ENCODE data around the gene TOPAZ1.

TOPAZ1 gene

GRCh38 chr3:44248152-44248551 is 6.5 kb downstream of the TOPAZ1 start:
- FAIRE-seq = no peak

GRCh38 chr3:44252332-44252959 is 10.8 kb downstream of the TOPAZ1 start:
- FAIRE-seq = no peak

GRCh38 chr3:44259404-44259803 is 17.7 kb downstream of the TOPAZ1 start:
- FAIRE-seq = no peak

DNA sequence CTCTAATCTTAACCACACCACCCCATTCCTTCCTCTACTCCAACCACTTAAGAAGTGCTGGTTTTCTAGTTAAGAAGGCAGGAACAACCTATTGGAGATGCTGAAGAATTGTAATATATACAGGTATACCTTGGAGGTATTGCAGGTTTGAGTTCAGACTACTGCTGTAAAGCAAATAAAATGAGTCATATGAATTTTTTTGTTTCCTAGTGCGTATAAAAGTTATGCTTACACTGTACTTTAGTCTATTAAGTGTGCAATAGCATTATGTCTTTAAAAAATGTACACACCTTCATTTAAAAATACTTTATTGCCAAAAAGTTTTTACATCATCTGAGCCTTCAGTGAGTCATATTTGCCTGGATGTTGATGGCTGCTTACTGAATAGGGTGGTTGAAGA is 22.5 kb downstream of the TOPAZ1 start:
- no peak for FAIRE-seq

DNA sequence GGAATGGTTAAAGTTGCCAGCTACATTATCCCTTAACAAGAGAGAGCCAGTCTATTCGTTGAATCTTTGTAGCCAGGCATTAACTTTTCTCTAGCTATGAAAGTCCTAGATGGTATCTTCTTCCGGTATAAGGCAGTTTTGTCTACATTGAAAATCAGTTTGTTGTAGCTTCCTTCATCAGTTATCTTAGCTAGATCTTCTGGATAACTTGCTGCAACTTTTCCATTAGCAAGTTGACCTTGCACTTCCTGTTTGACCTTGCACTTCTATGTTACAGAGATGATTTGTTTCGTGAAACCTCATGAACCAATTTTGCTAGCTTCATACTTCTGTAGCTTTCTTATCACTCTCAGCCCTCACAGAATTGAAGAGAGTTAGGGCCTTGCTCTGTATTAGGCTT is 24.1 kb downstream of the TOPAZ1 start:
- FAIRE-seq = no peak

- no peak for FAIRE-seq
Observed at GRCh38 chr3:44272191-44272590, 30.5 kb downstream of the TOPAZ1 start.

DNA sequence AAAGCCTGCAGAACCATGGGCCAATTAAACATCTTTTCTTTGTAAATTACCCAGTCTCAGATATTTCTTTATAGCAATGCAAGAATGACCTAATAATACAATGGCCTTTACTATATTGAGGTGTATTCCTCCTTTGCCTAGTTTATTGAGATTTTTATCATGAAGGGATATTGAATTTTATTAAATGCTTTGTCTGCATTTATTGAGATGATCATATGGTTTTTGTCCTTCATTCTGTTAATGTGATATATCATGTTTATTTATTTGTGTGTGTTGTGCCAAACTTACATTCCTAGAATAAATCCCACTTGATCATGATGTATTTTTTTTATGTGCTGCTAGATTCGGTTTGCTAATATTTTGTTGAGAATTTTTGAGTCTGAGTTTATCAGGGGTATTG is 36.2 kb downstream of the TOPAZ1 start:
- FAIRE-seq = no peak

GRCh38 chr3:44280077-44280476 is 38.4 kb downstream of the TOPAZ1 start:
- FAIRE-seq = no peak

DNA sequence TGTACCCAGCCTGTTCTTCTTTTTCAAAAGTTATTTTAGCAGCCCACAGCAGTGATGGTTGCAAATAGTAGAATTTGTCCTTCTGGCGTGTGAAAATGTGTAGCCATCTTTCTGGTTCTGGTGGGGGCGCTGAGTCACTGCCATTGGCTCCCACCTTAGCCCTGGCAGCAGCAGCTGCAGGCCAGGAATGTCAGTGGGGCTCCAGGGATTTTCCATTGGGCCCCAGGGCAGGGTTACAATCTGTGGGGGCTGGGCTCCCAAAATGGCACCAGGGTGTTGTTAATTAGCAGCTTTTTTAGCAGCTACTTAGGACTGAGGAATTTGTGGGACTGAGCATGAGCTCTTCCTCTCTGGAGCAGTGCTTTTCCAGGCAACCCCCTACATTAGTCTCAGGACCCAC is 38.9 kb downstream of the TOPAZ1 start:
- FAIRE-seq = no peak

- FAIRE-seq = no peak
Observed at GRCh38 chr3:44284949-44285348, 43.3 kb downstream of the TOPAZ1 start.

- FAIRE-seq = no peak
Observed at GRCh38 chr3:44289882-44290462, 48.3 kb downstream of the TOPAZ1 start.

DNA sequence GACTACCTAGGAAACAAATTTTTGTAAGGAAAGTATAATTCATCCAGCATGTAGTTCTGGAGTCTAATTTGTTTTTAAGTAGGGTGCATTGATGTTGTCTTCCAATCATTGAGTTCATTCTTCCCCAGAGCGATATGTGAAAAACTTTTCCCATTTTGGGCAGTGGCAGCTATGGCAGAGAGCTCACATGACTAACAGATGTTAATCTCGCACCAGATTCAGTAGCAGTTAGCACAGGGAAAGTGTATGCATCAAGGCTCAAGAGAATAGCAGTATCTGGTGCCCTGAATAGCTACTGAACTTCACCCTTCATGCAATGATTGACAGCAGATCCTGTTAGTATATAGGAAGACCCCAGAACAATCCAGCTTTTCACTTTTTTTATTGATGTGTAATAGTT is 50.6 kb downstream of the TOPAZ1 start:
- no peak for FAIRE-seq

DNA sequence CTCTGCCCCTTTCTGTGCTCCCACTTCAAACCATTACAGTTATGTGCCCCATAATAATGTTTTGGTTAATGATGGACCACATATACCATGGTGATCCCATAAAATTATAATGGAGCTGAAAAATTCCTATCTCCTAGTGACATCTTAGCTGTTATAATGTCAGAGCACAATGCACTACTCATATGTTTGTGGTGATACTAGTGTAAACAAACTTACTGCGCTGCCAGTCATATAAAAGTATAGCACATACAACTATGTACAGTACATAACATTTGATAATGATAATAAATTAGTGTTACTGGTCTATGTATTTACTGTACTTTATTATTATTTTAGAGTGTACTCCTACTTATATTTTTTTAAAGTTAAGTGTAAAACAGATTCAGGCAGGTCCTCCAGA is 51.3 kb downstream of the TOPAZ1 start:
- FAIRE-seq = no peak

DNA sequence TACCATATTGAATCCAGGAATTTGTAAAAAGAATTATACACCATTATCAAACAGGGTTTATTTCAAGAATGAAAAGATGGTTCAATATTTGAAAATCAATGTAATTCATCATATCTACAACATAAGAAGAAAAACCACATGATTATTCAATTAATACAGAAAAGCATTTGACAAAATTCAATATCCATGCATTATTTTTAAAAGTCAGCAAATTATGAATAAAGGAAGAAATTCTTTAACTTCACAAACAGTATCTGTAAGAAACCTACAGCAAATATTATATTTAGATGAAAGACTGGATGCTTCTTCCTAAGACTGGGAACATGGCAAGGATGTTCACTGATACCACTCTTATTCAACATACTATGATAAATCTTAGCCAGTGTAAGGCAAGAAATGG is 55.6 kb downstream of the TOPAZ1 start:
- FAIRE-seq = no peak

DNA sequence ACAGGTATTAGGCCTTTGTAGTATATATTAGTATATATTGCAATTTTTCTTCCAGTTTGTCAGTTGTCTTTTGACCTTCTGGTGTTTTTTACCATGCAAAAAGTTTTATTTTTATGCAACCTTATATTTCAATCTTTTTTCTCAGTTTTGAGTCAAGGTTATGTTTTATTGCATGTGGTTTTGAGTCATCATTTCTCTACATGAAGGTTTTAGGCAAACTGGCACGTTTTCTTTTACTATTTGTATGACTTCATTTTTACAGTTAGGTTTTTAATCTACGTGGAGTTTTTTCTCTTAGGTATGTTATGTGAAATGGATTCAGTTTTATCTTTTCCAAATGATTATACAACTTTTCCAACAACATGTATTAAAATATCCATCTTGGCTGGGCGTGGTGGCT is 60.1 kb downstream of the TOPAZ1 start:
- no peak for FAIRE-seq

- FAIRE-seq = no peak
Observed at GRCh38 chr3:44309500-44309899, 67.8 kb downstream of the TOPAZ1 start.

- FAIRE-seq = no peak
Observed at GRCh38 chr3:44318891-44319311, 77.2 kb downstream of the TOPAZ1 start.

- no peak for FAIRE-seq
Observed at GRCh38 chr3:44321335-44321734, 79.6 kb downstream of the TOPAZ1 start.

DNA sequence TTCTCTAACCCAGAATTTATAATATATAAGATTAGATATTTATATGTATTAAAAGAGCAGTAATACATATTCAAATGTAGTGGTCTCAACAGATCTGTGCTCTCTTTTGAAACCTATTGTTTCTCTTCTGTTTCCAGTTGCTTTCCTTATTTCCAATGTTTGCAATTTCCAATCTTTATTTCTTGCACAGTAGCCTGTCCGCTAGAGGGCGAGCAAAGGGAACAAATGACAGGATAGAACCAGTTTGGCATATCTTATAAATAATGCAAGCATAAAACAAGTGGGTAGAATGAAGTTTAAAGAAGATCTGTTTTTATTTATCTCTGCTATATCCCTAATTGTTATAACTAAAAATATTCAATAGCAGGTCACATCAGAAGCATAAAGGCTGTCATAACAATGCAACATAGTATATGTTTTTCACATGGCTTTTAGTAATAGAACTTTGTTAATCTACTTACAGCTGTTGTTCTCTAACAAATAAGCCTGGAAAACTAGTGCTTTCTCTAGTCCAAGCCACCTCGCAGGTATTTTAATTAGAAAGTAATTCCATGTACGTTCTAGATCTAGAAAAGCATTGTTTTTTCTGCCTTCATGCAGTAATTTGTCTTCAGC is 81.8 kb downstream of the TOPAZ1 start:
- FAIRE-seq = peak; percentile 85

DNA sequence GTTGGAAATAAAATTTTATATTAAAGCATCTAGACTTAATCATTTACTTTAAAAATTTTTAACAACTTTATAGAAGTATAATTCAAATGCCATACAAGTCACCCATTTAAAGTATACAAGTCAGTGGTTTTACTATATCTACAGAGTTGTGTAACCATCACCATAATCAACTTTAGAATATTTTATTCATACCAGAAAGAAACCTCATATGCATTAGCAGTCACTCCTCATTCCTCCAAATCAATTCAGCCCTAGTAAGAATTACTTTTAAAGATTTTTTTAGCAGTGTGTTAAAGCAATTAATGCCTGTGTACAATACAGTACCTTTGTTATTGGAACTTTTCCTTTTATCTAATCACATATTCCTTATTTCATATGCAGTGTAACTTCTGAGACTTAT is 82.9 kb downstream of the TOPAZ1 start:
- peak; percentile 36 for FAIRE-seq

GRCh38 chr3:44326019-44326418 is 84.3 kb downstream of the TOPAZ1 start:
- FAIRE-seq = no peak

DNA sequence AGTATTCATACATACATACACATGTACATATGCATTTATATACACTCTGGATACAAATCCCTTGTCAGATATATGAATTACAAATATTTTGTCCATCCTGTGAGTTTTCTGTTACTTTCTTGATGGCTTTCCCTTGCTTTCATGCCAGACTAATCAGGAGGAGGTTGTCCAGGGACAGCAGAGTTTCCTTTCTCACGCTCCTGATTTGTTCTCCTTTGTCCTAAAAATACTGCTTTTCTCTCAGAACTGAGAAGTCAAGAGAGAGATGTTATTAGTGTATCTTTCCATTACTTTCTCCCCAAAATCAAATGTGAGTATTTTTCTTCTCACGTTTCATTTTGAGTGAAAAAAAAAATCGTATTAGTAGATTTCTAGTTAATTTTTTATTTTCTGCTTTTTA is 84.8 kb downstream of the TOPAZ1 start:
- no peak for FAIRE-seq

- no peak for FAIRE-seq
Observed at GRCh38 chr3:44329946-44330345, 88.3 kb downstream of the TOPAZ1 start.

- no peak for FAIRE-seq
Observed at GRCh38 chr3:44330444-44330843, 88.8 kb downstream of the TOPAZ1 start.

DNA sequence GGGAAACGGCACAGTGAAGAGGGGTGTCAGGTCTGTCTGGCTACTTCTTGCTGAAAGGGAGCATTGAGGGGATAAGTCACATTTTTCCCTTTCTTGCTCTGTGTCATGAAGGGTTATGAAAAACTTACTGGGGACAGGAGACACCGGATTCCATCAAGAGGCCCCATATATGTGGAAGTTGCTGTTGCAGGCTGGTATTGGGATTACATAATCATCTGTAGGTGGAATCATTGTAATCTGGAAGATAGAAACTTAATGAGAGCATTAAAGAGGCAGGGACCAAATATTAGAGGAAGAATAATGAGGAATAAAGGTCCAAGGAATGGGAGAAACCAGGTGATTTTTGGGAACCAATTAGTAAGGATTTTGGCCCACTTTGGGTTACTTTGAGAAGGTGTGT is 92.6 kb downstream of the TOPAZ1 start:
- no peak for FAIRE-seq
